ENCODE measurements around the gene DPF3. TPM values are rescaled to one million over a fixed set of nuclear protein-coding genes. Genes with fewer than 3 reads are reported as not detected.

DPF3 gene
- total and polyA plus RNA-seq, 11 donors = 13.5 to 53.8 (median 37.0) TPM

DNA sequence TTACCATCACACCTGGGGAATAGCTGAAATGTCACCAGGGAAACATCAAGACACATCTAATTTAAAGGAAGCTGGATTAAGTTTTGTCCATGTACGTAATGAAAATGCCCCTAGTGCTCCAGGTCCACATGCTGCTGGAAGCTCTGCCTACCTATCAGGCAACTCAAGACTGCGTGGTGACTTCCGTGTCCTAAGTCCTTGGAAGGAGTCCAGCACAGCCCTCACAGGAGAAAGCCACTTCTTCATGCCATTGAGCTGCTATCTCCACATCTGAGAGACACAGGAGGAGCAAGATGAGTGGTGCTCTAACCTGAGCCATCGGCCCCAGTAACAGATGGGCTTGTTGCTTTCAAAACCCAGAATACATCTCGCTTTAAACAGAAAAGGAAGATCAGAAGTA lies 316.4 kb downstream of the DPF3 start:
- Histone ChIP-seq H3K4me3 (no peak overlapping the region), H3K9me3 (no peaks in the 10 kb centered on the region), H3K36me3 (no peaks in the 10 kb centered on the region), H3K27ac (no peak overlapping the region), H3K27me3 (peaks cover 0 to 6% (median 0%) of the 10 kb centered on the region in 9 donors), H3K4me1 (peaks cover 0 to 5% (median 0%) of the 10 kb centered on the region in 12 donors)
- ATAC-seq (no peak), DNase-seq (no peak)
- intact Hi-C loops (cut with DNase I) = no loop called here
- WGBS, 4 donors = 77 to 88% (median 85%) methylated on average over 5 of the region's 5 CpGs
- TF ChIP-seq POLR2A (IDR thresholded peaks at IDR 0.05) = no peak
- TF ChIP-seq, protein P1, sequence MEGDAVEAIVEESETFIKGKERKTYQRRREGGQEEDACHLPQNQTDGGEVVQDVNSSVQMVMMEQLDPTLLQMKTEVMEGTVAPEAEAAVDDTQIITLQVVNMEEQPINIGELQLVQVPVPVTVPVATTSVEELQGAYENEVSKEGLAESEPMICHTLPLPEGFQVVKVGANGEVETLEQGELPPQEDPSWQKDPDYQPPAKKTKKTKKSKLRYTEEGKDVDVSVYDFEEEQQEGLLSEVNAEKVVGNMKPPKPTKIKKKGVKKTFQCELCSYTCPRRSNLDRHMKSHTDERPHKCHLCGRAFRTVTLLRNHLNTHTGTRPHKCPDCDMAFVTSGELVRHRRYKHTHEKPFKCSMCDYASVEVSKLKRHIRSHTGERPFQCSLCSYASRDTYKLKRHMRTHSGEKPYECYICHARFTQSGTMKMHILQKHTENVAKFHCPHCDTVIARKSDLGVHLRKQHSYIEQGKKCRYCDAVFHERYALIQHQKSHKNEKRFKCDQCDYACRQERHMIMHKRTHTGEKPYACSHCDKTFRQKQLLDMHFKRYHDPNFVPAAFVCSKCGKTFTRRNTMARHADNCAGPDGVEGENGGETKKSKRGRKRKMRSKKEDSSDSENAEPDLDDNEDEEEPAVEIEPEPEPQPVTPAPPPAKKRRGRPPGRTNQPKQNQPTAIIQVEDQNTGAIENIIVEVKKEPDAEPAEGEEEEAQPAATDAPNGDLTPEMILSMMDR (IDR thresholded peaks at IDR 0.05) = no peak

DNA sequence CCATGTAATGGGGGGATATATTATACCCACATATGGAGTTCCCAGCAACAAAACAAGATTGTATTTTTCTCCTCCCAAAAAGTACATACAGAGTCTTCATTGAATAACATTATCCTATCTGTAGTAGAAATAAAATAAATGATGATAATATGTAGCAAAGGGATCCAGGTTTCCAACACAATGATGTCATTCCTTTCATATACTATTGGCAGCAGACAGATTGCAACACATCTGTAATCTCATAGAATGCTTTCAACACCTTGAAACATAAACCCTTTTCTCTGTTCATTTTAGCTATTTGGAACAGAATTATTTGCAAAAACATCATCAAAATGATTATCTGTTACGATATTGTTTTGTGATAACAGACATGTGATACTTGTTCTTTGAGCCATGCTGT lies 317.6 kb downstream of the DPF3 start:
- Histone ChIP-seq H3K9me3 (no peaks in the 10 kb centered on the region), H3K27me3 (no peaks in the 10 kb centered on the region), H3K27ac (no peak overlapping the region), H3K4me3 (no peak overlapping the region), H3K36me3 (no peaks in the 10 kb centered on the region), H3K4me1 (peaks cover 0 to 5% (median 0%) of the 10 kb centered on the region in 12 donors)
- ATAC-seq (no peak), DNase-seq (no peak)
- intact Hi-C loops (cut with DNase I) = no loop called here
- no peak for TF ChIP-seq POLR2A (IDR thresholded peaks at IDR 0.05)
- TF ChIP-seq, protein P1 (IDR thresholded peaks at IDR 0.05) = no peak
- 69 to 88% (median 76%) methylated on average over 1 of the region's 1 CpG for WGBS, 4 donors

DNA sequence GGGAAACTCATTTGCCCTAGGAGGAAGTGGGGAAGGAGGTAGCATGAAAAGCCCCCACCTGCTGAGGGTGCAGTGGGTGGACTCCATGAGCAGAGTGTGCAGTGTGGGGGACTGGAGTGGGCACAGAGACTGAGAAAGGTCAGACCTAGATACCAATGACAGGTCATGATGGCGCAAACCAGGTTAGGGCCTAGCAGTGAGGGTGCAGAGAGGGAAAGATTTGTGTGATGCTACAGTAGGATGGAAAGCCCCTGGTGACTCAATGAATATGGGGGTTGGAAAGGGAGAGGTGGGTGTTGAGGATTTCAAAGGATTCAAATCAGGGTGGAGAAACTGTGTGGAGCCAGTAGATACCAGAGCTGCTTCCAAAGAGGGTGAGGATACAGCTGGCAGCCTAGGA lies 319.2 kb downstream of the DPF3 start:
- 96 to 100% (median 100%) methylated on average over 1 of the region's 1 CpG for WGBS, 4 donors
- no peak overlapping the region for H3K27ac ChIP-seq
- DNase-seq = no peak
- TF ChIP-seq POLR2A (IDR thresholded peaks at IDR 0.05) = no peak
- TF ChIP-seq, protein P1 (IDR thresholded peaks at IDR 0.05) = no peak
- intact Hi-C loops (cut with DNase I) = no loop called here
- no peaks in the 10 kb centered on the region for H3K36me3 ChIP-seq
- H3K9me3 ChIP-seq = no peaks in the 10 kb centered on the region
- H3K4me1 ChIP-seq = peaks cover 0 to 5% (median 0%) of the 10 kb centered on the region in 12 donors
- H3K4me3 ChIP-seq = no peak overlapping the region
- ATAC-seq = no peak
- no peaks in the 10 kb centered on the region for H3K27me3 ChIP-seq

DNA sequence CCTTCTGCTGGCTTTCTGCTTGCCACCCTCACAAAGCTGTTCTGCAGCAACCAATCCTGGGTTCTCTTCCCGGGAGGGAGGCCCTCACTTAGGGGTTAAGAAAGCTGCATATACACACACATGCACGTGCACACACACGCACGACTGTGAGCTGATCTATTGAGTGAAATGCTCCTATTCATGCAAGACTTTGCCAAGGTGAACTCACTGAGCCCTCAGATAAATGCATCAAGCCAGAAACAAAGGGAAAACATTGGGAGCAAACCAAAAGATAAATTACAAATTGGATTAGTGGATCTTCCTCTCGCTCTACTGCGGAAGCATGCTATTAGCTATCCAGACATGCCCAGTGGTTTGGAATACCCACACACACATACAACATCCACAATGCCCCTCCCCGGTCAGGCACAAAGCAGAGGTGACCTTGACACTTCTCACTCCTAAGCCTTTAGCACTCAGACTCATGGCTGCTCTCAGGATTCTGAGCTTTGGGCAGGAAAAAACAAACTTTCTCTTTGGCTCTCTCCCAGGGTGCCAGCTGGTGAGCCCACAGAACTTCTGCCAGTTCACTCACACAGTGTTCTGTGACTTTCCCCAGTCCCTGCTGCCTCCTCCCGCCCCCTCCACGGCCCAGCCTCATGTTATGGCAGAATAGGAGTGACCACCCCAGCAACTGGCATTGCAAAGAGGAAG lies 320.0 kb downstream of the DPF3 start:
- TF ChIP-seq POLR2A (IDR thresholded peaks at IDR 0.05) = no peak
- TF ChIP-seq, protein P1 (IDR thresholded peaks at IDR 0.05) = no peak
- Histone ChIP-seq H3K4me3 (no peak overlapping the region), H3K27me3 (no peaks in the 10 kb centered on the region), H3K9me3 (no peaks in the 10 kb centered on the region), H3K36me3 (no peaks in the 10 kb centered on the region), H3K27ac (no peak overlapping the region), H3K4me1 (peaks cover 0 to 5% (median 0%) of the 10 kb centered on the region in 12 donors)
- intact Hi-C loops (cut with DNase I) = no loop called here
- WGBS, 4 donors = 60 to 78% (median 76%) methylated on average over 9 of the region's 9 CpGs
- no peak for DNase-seq
- ATAC-seq = peak in 3 of 4 donors; percentile 60 to 65 (median 65)

Other genes starting within 250 kb of the DPF3 start
- gene DCAF4, start 32.4 kb upstream of the DPF3 start, total RNA-seq = 10 to 100 TPM in 2 of 9 donors, 1 to 10 TPM in 7; 5.2 to 13.1 (median 8.6) TPM
- gene DCAF4, start 32.4 kb upstream of the DPF3 start, polyA plus RNA-seq = 10 to 100 TPM in 1 of 2 donors, 1 to 10 TPM in 1; 2.4 to 10.0 TPM
- 10 to 100 TPM; 10.6 to 20.7 (median 14.8) TPM for gene ZFYVE1, start 133.0 kb upstream of the DPF3 start, total RNA-seq
- 1 to 10 TPM; 5.2 to 8.4 TPM for gene ZFYVE1, start 133.0 kb upstream of the DPF3 start, polyA plus RNA-seq
- 10 to 100 TPM; 13.1 to 49.2 (median 38.8) TPM for gene RBM25, start 164.4 kb upstream of the DPF3 start, total RNA-seq
- 10 to 100 TPM; 23.2 to 30.4 TPM for gene RBM25, start 164.4 kb upstream of the DPF3 start, polyA plus RNA-seq
- gene PSEN1, start 242.4 kb upstream of the DPF3 start, total RNA-seq = 10 to 100 TPM; 19.9 to 44.1 (median 22.9) TPM
- gene PSEN1, start 242.4 kb upstream of the DPF3 start, polyA plus RNA-seq = 10 to 100 TPM; 11.6 to 22.4 TPM

Data from heart left ventricle (tissue), 16 donors.